Loucy (cell line): ENCODE results near the gene SH3BP5.
A peak's percentile ranks its signal among the peaks of the same experiment; 100 is the strongest.

Experiments used
- H2AFZ ChIP-seq: fragments of 200-600 bp; sonication (generic); 2 replicates; pipeline ENCODE4 v1.6.0; 2016; ENCODE audit warnings: antibody characterized with exemption, mild to moderate bottlenecking, low read length, moderate library complexity
- H3F3A ChIP-seq: fragments of 200-600 bp; 2 replicates; pipeline ENCODE4 v1.6.0; 2016; ENCODE audit warnings: antibody characterized with exemption, low read depth, mild to moderate bottlenecking
- H3K27me3 ChIP-seq: fragments of 200-600 bp; sonication (generic); 2 replicates; pipeline ENCODE4 v1.6.1; 2014; ENCODE audit warnings: low read length, mild to moderate bottlenecking; ENCODE audit not compliant: insufficient read depth, poor library complexity, severe bottlenecking
- H3K36me3 ChIP-seq: fragments of 200-600 bp; sonication (generic); 2 replicates; pipeline ENCODE4 v1.6.1; 2016; ENCODE audit warnings: low read length; ENCODE audit not compliant: insufficient read depth
- H3K4me1 ChIP-seq: fragments of 200-600 bp; sonication (generic); 2 replicates; pipeline ENCODE4 v1.5.1; 2014; ENCODE audit warnings: low read length, mild to moderate bottlenecking; ENCODE audit not compliant: insufficient read depth, poor library complexity, severe bottlenecking
- H3K4me2 ChIP-seq: fragments of 200-600 bp; sonication (generic); 2 replicates; pipeline ENCODE4 v1.6.0; 2014; ENCODE audit warnings: antibody characterized with exemption, low read length, low read depth, mild to moderate bottlenecking; ENCODE audit not compliant: poor library complexity, severe bottlenecking
- H3K4me3 ChIP-seq: fragments of 200-600 bp; sonication (generic); 2 replicates; pipeline ENCODE4 v1.5.1; 2014; ENCODE audit warnings: low read length, mild to moderate bottlenecking, mixed read lengths; ENCODE audit not compliant: poor library complexity, severe bottlenecking
- H3K79me2 ChIP-seq: fragments of 200-600 bp; sonication (generic); 2 replicates; pipeline ENCODE4 v1.6.1; 2014; ENCODE audit warnings: low read length; ENCODE audit not compliant: insufficient read depth
- H3K9ac ChIP-seq: fragments of 200-600 bp; sonication (generic); 2 replicates; pipeline ENCODE4 v1.6.0; 2014; ENCODE audit warnings: mild to moderate bottlenecking, low read depth, low read length, moderate library complexity; ENCODE audit not compliant: poor library complexity, severe bottlenecking
- H3K9me2 ChIP-seq: fragments of 200-600 bp; sonication (generic); replicated peaks from 2 replicates; pipeline ENCODE4 v1.6.1; 2016; ENCODE audit warnings: low read depth, low read length, mixed read lengths
- H3K9me3 ChIP-seq: fragments of 200-600 bp; sonication (generic); 2 replicates; pipeline ENCODE4 v1.6.1; 2014; ENCODE audit warnings: mild to moderate bottlenecking, antibody characterized with exemption, low read length, low read depth; ENCODE audit not compliant: insufficient read depth
- H4K20me1 ChIP-seq: fragments of 200-600 bp; sonication (generic); 2 replicates; pipeline ENCODE4 v1.6.0; 2014; ENCODE audit warnings: antibody characterized with exemption, low read length, mild to moderate bottlenecking; ENCODE audit not compliant: insufficient read depth, poor library complexity, severe bottlenecking
- EZH2phosphoT487 ChIP-seq: fragments of 200-600 bp; IDR thresholded peaks from 2 replicates; pipeline ENCODE4 v1.6.1; 2018; ENCODE audit warnings: antibody characterized with exemption, mild to moderate bottlenecking, moderate library complexity, borderline replicate concordance
- TF ChIP-seq, protein P1 (sequence below): fragments of 200-600 bp; sonication (generic); conservative IDR thresholded peaks from 2 replicates; pipeline ENCODE4 v1.5.1; 2014; ENCODE audit warnings: mild to moderate bottlenecking, antibody characterized with exemption, low read length

The SH3BP5 gene

DNA sequence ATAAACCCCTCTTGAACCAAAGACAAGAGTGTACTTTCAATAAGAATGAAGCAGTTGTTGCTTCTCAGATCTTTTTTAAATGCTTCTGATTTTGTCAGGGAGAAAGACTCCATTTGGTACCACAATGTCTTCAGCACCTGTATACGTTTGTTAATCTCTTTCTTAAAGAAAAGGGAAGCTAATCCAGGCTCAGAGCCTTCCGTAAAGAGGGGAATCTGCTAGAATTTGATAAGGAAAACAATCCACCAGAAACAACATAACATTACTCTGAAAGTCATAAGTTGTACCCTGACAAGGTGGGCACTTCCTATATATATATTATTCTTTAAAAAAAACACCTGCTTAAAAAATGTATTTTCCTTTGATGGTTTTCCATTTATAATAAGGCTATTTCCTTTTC is 19.8 kb downstream of the SH3BP5 start:
- H4K20me1 ChIP-seq, result no peaks in the 10 kb centered on the region
- H3K4me3 ChIP-seq, result no peak overlapping the region
- H3K4me2 ChIP-seq, result no peak overlapping the region
- H3K9ac ChIP-seq, result no peak overlapping the region
- H3K9me2 ChIP-seq, result no peaks in the 10 kb centered on the region
- no peaks in the 10 kb centered on the region for H3F3A ChIP-seq
- no peak overlapping the region for H2AFZ ChIP-seq
- no peaks in the 10 kb centered on the region for H3K27me3 ChIP-seq
- TF ChIP-seq, protein P1, sequence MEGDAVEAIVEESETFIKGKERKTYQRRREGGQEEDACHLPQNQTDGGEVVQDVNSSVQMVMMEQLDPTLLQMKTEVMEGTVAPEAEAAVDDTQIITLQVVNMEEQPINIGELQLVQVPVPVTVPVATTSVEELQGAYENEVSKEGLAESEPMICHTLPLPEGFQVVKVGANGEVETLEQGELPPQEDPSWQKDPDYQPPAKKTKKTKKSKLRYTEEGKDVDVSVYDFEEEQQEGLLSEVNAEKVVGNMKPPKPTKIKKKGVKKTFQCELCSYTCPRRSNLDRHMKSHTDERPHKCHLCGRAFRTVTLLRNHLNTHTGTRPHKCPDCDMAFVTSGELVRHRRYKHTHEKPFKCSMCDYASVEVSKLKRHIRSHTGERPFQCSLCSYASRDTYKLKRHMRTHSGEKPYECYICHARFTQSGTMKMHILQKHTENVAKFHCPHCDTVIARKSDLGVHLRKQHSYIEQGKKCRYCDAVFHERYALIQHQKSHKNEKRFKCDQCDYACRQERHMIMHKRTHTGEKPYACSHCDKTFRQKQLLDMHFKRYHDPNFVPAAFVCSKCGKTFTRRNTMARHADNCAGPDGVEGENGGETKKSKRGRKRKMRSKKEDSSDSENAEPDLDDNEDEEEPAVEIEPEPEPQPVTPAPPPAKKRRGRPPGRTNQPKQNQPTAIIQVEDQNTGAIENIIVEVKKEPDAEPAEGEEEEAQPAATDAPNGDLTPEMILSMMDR, result no peak
- TF ChIP-seq EZH2phosphoT487, result no peak
- H3K9me3 ChIP-seq, result no peaks in the 10 kb centered on the region
- peaks cover 63% of the 10 kb centered on the region; the same call in 1 of the 2 replicates for H3K79me2 ChIP-seq
- no peaks in the 10 kb centered on the region for H3K36me3 ChIP-seq
- H3K4me1 ChIP-seq, result peaks cover 81% of the 10 kb centered on the region

DNA sequence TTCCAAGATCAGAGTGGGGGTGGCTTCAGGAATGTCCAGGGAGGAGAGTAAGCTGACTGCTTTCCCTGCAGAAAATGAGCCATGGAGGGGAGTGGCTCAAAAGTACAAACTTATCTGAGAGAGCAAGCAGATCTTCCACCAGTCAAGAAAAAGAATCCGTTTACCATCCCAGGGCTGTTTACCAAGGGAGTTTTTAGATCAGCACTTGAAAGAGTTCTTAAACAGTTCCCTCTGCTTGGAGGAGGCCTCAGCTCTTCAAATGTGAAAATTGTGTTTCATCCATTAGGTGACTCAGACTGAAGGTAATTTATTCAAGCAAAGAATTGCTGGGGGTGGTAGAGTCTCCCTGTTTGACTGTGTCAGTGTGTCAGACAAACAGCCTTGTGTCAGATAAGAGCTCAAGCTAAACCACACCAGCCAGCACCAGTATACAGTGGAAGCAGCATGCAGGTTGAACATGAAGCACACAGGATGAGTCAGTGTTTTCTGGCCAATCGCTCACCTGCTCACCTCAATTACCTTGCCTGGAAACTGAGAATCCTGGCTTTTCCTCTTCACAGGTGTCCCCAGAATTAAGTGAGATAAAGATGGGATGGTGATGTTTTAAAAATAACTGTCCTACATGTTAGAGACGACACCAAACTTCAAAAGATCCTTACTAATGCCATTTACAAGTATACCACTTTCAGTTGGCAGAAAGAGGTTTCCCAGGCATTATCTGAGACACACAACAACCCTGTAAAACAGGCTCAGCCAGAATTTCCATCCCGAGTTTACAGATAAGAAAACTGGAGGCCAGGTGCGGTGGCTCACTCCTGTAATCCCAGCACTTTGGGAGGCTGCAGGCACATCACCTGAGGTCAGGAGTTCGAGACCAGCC is 21.7 kb downstream of the SH3BP5 start:
- Histone ChIP-seq H3K4me2 (peak overlapping the region; percentile 19), H2AFZ (no peak overlapping the region), H4K20me1 (no peaks in the 10 kb centered on the region), H3F3A (no peaks in the 10 kb centered on the region), H3K79me2 (peaks cover 64% of the 10 kb centered on the region; the same call in 1 of the 2 replicates), H3K36me3 (no peaks in the 10 kb centered on the region), H3K4me1 (peaks cover 69% of the 10 kb centered on the region), H3K27me3 (no peaks in the 10 kb centered on the region), H3K4me3 (no peak overlapping the region), H3K9ac (peak overlapping the region; percentile 11), H3K9me3 (no peaks in the 10 kb centered on the region), H3K9me2 (no peaks in the 10 kb centered on the region)
- TF ChIP-seq, protein P1, result no peak
- no peak for TF ChIP-seq EZH2phosphoT487

DNA sequence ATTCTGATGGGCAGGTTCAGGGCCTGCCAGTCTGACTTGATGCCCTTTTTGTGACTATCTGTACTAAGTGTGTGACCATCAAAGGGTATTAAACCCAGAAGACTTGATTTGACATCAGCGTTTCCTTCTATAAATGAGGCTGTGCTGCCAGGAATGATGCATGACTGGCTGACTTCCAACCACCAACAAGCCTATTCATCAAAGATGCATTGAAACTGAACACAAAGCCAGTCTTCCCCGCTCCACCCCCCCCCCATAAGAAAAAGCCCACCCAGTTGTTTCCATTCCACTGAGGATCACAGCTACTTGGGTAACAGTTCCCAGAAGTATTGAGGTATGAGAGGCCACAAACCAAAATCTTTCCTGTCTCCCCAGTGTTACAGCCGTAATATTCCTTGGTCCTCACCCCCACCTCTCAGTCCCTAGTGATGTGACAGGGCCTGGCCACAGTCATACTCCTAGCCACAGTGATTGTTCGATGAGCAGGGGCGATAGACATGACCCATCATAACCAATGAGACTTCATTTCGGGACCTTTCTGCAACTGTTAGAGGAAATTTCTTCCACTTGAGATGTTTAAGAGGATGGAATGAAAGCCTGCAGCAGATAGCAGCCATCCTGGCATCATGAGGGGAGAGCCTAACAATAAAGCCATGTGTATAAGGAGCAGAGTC is 22.6 kb downstream of the SH3BP5 start:
- Histone ChIP-seq H3K79me2 (peaks cover 61% of the 10 kb centered on the region), H3F3A (no peaks in the 10 kb centered on the region), H3K4me2 (peak overlapping the region; percentile 19), H3K36me3 (no peaks in the 10 kb centered on the region), H3K4me3 (no peak overlapping the region), H3K27me3 (no peaks in the 10 kb centered on the region), H3K9me2 (no peaks in the 10 kb centered on the region), H3K9ac (peak overlapping the region; percentile 11), H2AFZ (no peak overlapping the region), H3K4me1 (peaks cover 67% of the 10 kb centered on the region), H3K9me3 (no peaks in the 10 kb centered on the region), H4K20me1 (no peaks in the 10 kb centered on the region)
- TF ChIP-seq EZH2phosphoT487, result no peak
- TF ChIP-seq, protein P1, result no peak
